Thyroid gland (tissue), 4 donors: ENCODE data around the gene FARS2. TPM values are rescaled to one million over a fixed set of nuclear protein-coding genes. Genes with fewer than 3 reads are reported as not detected.

Experiments
- DNase-seq, 2 donors: peaks; one replicate each; pipeline ENCODE4 v3.0.0-alpha.2; 2019
- H3K27ac ChIP-seq, 3 donors: fragments of 200-600 bp; sonication (generic); 1 replicate in 2 of 3; 2 replicates in 1 of 3; pipeline ENCODE4 v1.5.1; 2016 to 2019; ENCODE audit warnings: mild to moderate bottlenecking in 1 of 3, moderate library complexity in 1 of 3
- H3K27me3 ChIP-seq: fragments of 200-600 bp; sonication (generic); one replicate; pipeline ENCODE4 v1.5.1; 2019
- H3K36me3 ChIP-seq, 2 donors: fragments of 200-600 bp; sonication (generic); one replicate each; pipeline ENCODE4 v1.5.1; 2016 to 2019
- H3K4me1 ChIP-seq, 2 donors: fragments of 200-600 bp; sonication (generic); one replicate each; pipeline ENCODE4 v1.5.1; 2017 to 2019
- H3K4me3 ChIP-seq, 3 donors: fragments of 200-600 bp; sonication (generic); replicated peaks in 1 of 3; 1 replicate in 2 of 3; 2 replicates in 1 of 3; pipeline ENCODE4 v1.5.1; 2016; ENCODE audit warnings: mild to moderate bottlenecking in 1 of 3
- H3K9me3 ChIP-seq: fragments of 200-600 bp; sonication (generic); one replicate; pipeline ENCODE4 v1.5.1; 2017
- POLR2A ChIP-seq, 2 donors: fragments of 450-650 bp; IDR thresholded peaks; one replicate each; pipeline ENCODE4 v1.6.1; 2017; ENCODE audit warnings: antibody characterized with exemption in 2 of 2, mild to moderate bottlenecking in 2 of 2, moderate library complexity in 1 of 2
- WGBS, 2 donors: methylation state at CpG; one replicate each; pipeline ENCODE4 v1.1.5; 2017; 5-methylcytosine and 5-hydroxymethylcytosine counted together
- intact Hi-C: fragments of 100-400 bp; cut with DNase I; formaldehyde crosslinking; loops from one replicate; pipeline ENCODE4 v1.15.1; 2023
- total RNA-seq, 4 donors: library from RNA; depleted of rRNA; stranded (reverse); fragments of >200 nt; gene quantifications; one replicate each; pipeline ENCODE4 v1.2.3, GENCODE V29; 2016
- TF ChIP-seq, protein P1 (sequence below), 6 experiments: fragments of 200-600 bp in 3 of 6; fragments of 450-650 bp in 3 of 6; sonication (generic) in 3 of 6; IDR thresholded peaks; one replicate each; pipeline ENCODE4 v1.5.1; 2016 to 2019; ENCODE audit warnings: antibody characterized with exemption in 6 of 6, mild to moderate bottlenecking in 2 of 6, inconsistent platforms in 1 of 6, moderate library complexity in 1 of 6

The FARS2 gene
- total RNA-seq, 4 donors from 2014 or later, result 27.4 to 47.1 (median 34.2) TPM

DNA sequence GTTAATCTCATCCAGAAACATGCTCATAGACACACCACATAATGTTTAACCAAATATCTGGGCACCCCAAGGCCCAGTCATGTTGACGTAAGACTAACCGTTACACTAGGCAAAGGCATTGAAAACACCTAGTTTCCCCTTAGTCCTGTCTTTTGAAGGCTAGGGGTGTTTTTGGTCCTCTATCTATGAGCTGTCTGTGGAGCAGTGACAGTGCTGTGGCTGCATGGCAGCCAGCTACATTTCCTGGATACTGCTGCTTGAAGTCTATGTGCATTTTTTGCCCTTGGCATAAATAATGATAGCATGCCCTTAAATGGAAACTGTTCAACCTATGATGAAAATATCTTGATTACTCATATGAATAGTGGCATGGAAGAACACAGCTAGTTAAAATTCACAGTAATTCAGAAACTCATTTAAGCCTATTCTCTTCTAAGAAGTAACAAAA is 18.6 kb downstream of the FARS2 start:
- intact Hi-C loops, result no loop called here
- no peaks in the 10 kb centered on the region for H3K27me3 ChIP-seq
- no peak for DNase-seq
- H3K4me1 ChIP-seq, result no peaks in the 10 kb centered on the region
- H3K36me3 ChIP-seq, result no peaks in the 10 kb centered on the region
- no peaks in the 10 kb centered on the region for H3K9me3 ChIP-seq
- WGBS, 2 donors, result 88 to 95% methylated on average over 2 of the region's 2 CpGs
- H3K4me3 ChIP-seq, result no peak overlapping the region
- no peak overlapping the region for H3K27ac ChIP-seq
- TF ChIP-seq, protein P1, sequence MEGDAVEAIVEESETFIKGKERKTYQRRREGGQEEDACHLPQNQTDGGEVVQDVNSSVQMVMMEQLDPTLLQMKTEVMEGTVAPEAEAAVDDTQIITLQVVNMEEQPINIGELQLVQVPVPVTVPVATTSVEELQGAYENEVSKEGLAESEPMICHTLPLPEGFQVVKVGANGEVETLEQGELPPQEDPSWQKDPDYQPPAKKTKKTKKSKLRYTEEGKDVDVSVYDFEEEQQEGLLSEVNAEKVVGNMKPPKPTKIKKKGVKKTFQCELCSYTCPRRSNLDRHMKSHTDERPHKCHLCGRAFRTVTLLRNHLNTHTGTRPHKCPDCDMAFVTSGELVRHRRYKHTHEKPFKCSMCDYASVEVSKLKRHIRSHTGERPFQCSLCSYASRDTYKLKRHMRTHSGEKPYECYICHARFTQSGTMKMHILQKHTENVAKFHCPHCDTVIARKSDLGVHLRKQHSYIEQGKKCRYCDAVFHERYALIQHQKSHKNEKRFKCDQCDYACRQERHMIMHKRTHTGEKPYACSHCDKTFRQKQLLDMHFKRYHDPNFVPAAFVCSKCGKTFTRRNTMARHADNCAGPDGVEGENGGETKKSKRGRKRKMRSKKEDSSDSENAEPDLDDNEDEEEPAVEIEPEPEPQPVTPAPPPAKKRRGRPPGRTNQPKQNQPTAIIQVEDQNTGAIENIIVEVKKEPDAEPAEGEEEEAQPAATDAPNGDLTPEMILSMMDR (IDR thresholded peaks at IDR 0.05), result no peak
- no peak for TF ChIP-seq POLR2A (IDR thresholded peaks at IDR 0.05)

GRCh38 chr6:5280920-5281319 is 19.6 kb downstream of the FARS2 start:
- H3K27me3 ChIP-seq, result no peaks in the 10 kb centered on the region
- intact Hi-C loops, result no loop called here

GRCh38 chr6:5282191-5282623 is 20.9 kb downstream of the FARS2 start:
- Histone ChIP-seq H3K4me1 (peaks cover 0 to 5% of the 10 kb centered on the region in 2 donors), H3K27me3 (no peaks in the 10 kb centered on the region), H3K4me3 (no peak overlapping the region), H3K27ac (no peak overlapping the region), H3K36me3 (no peaks in the 10 kb centered on the region), H3K9me3 (no peaks in the 10 kb centered on the region)
- no peak for DNase-seq
- TF ChIP-seq POLR2A (IDR thresholded peaks at IDR 0.05), result no peak
- TF ChIP-seq, protein P1 (IDR thresholded peaks at IDR 0.05), result no peak
- 88 to 90% methylated on average over 9 of the region's 9 CpGs for WGBS, 2 donors
- intact Hi-C loops, result no loop called here

More at GRCh38 chr6:5280920-5281319, 19.6 kb downstream of the FARS2 start:
- Histone ChIP-seq H3K4me3 (no peak overlapping the region), H3K27ac (no peak overlapping the region), H3K36me3 (no peaks in the 10 kb centered on the region), H3K4me1 (no peaks in the 10 kb centered on the region), H3K9me3 (no peaks in the 10 kb centered on the region)
- DNase-seq, result no peak
- TF ChIP-seq POLR2A (IDR thresholded peaks at IDR 0.05), result no peak
- TF ChIP-seq, protein P1 (IDR thresholded peaks at IDR 0.05), result no peak
- WGBS, 2 donors, result 77 to 82% methylated on average over 2 of the region's 2 CpGs

GRCh38 chr6:5285081-5285480 is 23.8 kb downstream of the FARS2 start:
- Histone ChIP-seq H3K36me3 (no peaks in the 10 kb centered on the region), H3K27ac (no peak overlapping the region), H3K9me3 (no peaks in the 10 kb centered on the region), H3K4me1 (peaks cover 7 to 17% of the 10 kb centered on the region in 2 donors), H3K4me3 (no peak overlapping the region), H3K27me3 (no peaks in the 10 kb centered on the region)
- WGBS, 2 donors, result 91 to 92% methylated on average over 6 of the region's 6 CpGs
- intact Hi-C loops, result no loop called here
- TF ChIP-seq POLR2A (IDR thresholded peaks at IDR 0.05), result no peak
- TF ChIP-seq, protein P1 (IDR thresholded peaks at IDR 0.05), result no peak
- DNase-seq, result no peak

DNA sequence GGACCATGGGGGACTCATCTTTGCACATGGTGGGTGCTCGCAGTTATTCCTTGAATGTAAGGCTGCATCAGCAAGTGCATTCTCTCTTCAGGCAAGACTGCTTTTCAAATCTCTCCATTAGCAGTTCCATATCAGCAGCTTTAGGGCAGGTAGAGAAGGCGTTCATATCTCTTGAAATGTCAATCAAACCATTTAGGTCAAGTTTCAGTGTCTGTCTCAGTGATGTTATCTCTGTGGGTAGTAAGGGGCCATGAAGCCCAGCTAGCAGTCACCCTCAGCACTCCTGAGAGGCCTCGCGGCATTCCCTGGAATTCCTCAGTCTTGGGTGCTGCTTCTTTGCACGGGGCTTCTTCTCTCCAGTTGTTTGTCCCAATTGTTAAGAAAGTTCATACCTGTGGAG is 24.2 kb downstream of the FARS2 start:
- Histone ChIP-seq H3K4me3 (no peak overlapping the region), H3K27me3 (no peaks in the 10 kb centered on the region), H3K9me3 (no peaks in the 10 kb centered on the region), H3K36me3 (no peaks in the 10 kb centered on the region), H3K4me1 (peaks cover 7 to 17% of the 10 kb centered on the region in 2 donors), H3K27ac (no peak overlapping the region)
- WGBS, 2 donors, result 89 to 90% methylated on average over 5 of the region's 5 CpGs
- no peak for DNase-seq
- intact Hi-C loops, result no loop called here
- TF ChIP-seq POLR2A (IDR thresholded peaks at IDR 0.05), result no peak
- TF ChIP-seq, protein P1 (IDR thresholded peaks at IDR 0.05), result no peak
